Fibroblast of peridontal ligament (primary cell): Measurements from ENCODE around the gene ART4.

Source experiments
- DNase-seq: peaks from one replicate; pipeline ENCODE4 v3.0.0-alpha.2; 2010; ENCODE audit errors: extremely low read depth

ART4 gene

DNA sequence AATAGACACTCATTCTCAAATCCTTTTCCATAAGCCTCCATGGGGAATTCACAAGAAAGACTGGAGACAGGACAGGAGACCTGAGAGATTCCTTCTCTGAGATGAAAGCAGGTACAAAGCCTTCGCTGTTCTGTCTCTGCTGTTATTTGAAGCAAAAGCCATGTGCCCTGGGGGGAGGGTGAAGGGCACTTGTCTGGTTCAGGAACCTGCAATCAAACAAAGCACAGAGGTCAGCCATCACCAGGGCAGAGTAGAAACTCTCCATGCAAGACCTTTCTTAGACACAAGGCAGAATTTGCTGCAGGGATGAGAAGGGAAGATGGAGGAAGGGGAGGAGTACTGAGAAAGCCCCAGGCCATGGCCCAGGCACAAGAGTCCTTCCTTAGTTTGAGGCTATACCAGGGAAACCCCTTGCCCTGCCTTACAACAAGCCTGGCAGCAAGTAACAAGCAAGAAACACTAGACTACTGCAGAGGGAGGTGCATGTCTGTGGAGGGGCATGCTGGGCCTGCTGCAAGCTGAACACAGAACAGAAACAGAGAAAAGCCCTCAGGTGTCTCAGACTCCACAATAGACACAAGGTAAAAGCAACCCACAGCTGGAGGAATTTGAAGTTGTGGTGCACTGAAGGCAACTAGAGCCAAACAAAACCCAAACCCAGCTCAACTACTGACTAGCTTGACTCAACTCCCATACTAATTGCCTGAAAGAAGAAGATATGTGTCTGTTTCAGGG, 7.8 kb upstream of the ART4 start:
- no peak for DNase-seq

- no peak for DNase-seq
Observed at GRCh38 chr12:14849661-14850060, 6.3 kb upstream of the ART4 start.

GRCh38 chr12:14846876-14847580, 3.7 kb upstream of the ART4 start:
- DNase-seq = no peak

DNA sequence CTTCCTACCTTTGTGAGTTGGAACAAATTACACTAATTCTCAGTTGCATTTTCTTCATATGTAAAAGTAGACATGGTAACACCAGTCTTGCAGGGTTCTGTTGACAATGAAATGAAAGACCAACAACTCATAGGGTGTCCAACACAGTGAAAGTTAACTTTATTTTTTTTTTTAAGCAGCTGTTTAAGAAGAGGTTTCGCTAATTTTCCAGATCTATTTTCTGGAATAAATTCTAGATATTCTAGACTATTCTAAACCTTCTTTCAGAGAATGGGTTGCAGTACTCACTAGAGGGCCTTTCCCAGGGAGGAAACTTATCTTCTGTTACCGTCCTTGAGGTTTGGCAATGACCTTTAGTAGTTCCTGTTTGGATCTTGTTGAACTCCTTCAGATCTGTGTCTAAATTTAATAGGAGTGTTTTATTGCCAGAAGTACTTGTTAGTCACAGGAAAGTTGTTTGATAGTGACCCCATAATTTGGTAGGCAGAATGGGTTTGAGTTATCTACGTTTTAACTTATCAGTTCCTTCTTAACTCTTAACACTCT, 2.8 kb upstream of the ART4 start:
- DNase-seq = no peak

GRCh38 chr12:14845350-14845750, 2.0 kb upstream of the ART4 start:
- peak; percentile 71 for DNase-seq

- no peak for DNase-seq
Observed at GRCh38 chr12:14844401-14844800, 1.1 kb upstream of the ART4 start.

DNA sequence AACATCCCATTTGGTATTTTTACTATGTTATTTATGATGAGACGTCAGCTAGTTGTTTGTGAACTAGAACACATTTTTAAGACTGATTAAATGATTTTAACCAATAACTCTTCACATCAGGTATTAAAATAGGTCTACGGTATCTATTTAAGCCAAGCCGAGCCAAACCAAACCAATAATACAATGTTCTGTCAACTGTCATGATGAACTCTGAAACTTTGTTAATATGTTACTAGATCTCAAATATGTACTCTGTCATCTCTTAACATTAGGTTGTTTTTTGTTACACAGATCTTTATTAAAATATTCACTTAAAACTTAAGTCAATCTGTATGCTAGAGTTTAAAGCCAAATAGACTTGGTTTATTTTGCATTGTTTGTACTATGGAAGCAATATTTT, 1.0 kb downstream of the ART4 start:
- DNase-seq = no peak

- DNase-seq = peak; percentile 33
Observed at GRCh38 chr12:14841761-14842160, 1.6 kb downstream of the ART4 start.

DNA sequence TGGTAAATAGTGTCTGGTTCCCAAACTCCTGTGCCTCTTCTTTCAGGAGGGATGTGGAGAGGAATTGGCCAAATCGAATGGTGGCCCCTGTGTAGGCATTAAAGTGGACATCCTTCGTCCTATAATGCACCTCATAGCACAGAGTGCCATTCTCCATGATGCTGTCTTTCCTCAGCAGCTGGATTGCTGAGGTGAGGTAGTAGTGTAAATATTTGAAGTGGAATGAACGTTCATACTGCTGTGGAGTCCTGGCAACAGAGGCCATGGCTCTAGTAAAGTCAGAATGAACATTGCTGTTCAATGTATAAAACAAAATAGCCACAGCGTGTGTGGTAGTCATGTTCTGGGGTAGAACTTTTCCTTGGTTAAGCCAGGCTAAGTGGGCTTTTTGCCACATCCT, 2.7 kb downstream of the ART4 start:
- no peak for DNase-seq

GRCh38 chr12:14839262-14839661, 4.1 kb downstream of the ART4 start:
- DNase-seq = no peak

DNA sequence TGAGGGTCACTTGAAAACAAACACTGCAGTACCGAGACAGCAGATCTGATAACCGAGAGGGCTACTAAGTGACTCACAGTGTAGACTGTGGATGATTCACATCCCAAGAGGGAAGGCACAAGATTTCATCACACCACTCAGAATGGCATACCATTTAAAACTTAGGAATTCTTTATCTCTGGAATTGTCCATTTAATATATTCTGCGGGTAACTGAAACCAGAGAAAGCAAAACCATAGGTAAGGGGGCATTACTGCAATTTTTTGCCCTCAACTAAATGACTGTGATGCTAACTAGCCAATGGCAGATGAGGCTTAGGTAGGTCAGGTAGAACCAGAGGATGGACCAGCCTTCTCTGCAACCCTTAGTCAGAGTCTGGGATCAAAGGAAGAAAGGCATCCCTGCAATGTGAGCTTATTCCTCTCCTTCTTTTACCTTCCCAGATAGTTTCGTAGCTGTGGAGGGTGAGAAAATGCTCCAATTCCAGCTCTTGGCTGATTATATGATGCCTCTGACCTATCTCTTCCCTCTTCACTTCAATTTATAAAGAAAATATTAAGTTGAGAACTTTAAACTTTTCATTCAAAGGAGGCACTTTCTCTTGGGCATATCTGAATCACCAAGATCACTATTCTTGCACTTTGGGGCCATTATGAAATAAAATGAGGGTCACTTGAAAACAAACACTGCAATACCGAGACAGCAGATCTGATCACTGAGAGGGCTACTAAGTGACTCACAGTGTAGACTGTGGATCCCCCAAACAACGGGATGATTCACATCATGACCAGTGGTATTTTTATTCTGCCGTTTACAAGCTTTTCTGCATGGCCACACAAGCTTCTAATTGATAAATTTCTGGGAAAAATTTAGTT, 6.8 kb downstream of the ART4 start:
- DNase-seq = peak; percentile 73

DNA sequence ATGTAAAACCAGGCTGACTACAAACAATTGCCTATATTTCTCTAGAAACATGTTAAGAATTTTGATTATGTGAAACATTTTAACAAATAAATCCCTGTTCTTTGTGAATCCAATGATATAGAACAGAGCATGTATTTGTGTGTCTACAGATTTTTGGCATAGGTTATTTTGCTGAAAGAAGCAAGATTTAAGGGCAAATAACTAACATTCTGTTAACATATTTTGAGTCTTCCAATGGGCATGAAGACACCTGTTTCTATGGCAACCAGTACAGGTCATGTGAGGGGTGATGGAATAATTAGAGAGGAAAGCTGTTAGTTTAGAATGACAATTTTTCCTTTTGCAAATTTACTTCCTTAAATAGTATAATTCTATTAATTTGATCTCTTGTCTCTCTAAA, 8.8 kb downstream of the ART4 start:
- no peak for DNase-seq

DNA sequence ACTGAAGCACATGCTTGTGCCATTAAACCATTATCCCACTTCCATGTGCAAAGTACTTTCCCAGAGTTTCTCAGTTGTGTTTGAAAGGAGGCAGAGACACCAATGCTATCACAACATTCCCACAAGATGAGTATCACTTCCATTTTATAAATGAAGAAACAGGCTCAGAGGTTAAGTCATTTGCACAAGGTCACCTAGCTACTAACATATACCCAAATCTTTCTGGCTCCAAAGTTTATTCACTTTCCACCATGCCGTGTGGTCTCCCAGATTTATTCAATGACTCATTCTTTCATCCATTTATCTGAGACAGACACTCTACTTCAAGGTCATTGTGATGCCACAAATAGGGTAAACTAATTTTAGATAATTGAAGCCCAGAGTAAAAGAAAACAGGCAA, 9.4 kb downstream of the ART4 start:
- DNase-seq = no peak

- DNase-seq = no peak
Observed at GRCh38 chr12:14833336-14833735, 10.0 kb downstream of the ART4 start.

- peak; percentile 24 for DNase-seq
Observed at GRCh38 chr12:14828892-14829291, 14.4 kb downstream of the ART4 start.

DNA sequence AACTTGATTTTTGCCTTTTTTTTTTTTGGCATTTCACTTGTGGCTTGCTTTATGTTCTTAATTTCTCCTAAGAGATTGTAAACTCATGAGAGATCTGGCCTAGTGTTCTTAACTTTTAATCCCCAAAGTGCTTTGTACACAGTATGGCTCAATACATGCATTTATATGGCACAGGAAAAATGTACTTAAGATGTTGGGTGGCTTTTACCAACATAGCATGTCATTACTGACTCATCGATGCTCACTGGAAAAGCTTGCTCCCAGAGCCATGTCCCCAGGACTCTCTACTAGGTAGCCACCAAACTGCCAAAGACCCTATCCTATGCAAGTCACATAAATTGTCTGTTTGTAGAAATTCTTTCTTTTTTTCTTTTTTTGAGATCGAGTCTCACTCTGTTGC, 16.3 kb downstream of the ART4 start:
- DNase-seq = no peak

- DNase-seq = no peak
Observed at GRCh38 chr12:14826491-14826890, 16.8 kb downstream of the ART4 start.

DNA sequence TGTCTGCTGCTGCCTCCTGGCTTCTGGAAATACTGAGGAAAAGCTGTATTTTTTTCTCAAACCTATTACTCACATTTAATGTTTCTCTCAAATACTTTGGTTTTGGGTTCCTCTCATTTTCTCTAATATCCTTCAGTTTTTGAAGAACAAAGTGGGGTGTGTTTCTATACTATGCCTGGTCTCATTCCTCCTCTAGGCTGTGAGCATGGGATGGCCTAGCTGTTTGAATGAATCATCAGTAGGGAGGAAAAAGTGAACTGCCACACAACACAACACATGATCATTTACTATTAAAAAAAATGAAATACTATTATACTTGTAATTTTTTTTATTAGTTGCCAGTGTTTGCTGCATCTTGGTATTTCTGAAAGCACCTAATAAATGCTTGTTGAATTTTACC, 18.1 kb downstream of the ART4 start:
- DNase-seq = no peak

GRCh38 chr12:14824012-14824634, 19.2 kb downstream of the ART4 start:
- no peak for DNase-seq

- DNase-seq = no peak
Observed at GRCh38 chr12:14814014-14814413, 29.3 kb downstream of the ART4 start, which contains the start of gene SMCO3. Gene SMCO3 (minus strand): TSS chr12:14814182. CDS start chr12:14806680, 7,502 bp downstream.

- DNase-seq = no peak
Observed at GRCh38 chr12:14811486-14811885, 31.8 kb downstream of the ART4 start.
